ENCODE measurements around the gene OR4D11.
"Not testable (repeated sequence)": the region's sequence is repeated elsewhere in the genome, so short reads cannot be mapped to it uniquely, and the experiment has no call there.

OR4D11 gene

GRCh38 chr11:59532620-59533019 lies 29.2 kb downstream of the OR4D11 start:
- H3K36me3 ChIP-seq (ENCODE audit: control insufficient read depth, insufficient read depth, low read length): no peaks in the 10 kb centered on the region
- TF ChIP-seq CTCF (IDR thresholded peaks at IDR 0.05): no peak

GRCh38 chr11:59534676-59535075 lies 31.3 kb downstream of the OR4D11 start:
- Histone ChIP-seq H3K4me1 (peaks cover 4% of the 10 kb centered on the region), H3K4me2 (ENCODE audit: low read length) (no peak overlapping the region), H3K36me3 (ENCODE audit: control insufficient read depth, insufficient read depth, low read length) (no peaks in the 10 kb centered on the region), H3K9ac (no peak overlapping the region), H3K79me2 (no peaks in the 10 kb centered on the region), H3K9me3 (ENCODE audit: control insufficient read depth, low read length) (no peaks in the 10 kb centered on the region), H3K27me3 (ENCODE audit: control insufficient read depth, insufficient read depth, low read length) (no peaks in the 10 kb centered on the region), H3K27ac (no peak overlapping the region), H2AFZ (no peak overlapping the region), H3K4me3 (ENCODE audit: low read depth, low read length) (no peak overlapping the region)
- no peak for TF ChIP-seq CTCF (IDR thresholded peaks at IDR 0.05)

More at GRCh38 chr11:59532620-59533019, 29.2 kb downstream of the OR4D11 start:
- Histone ChIP-seq H3K4me1 (peaks cover under 1% of the 10 kb centered on the region), H3K27me3 (ENCODE audit: control insufficient read depth, insufficient read depth, low read length) (no peaks in the 10 kb centered on the region), H3K9ac (no peak overlapping the region), H3K9me3 (ENCODE audit: control insufficient read depth, low read length) (no peaks in the 10 kb centered on the region), H2AFZ (no peak overlapping the region), H3K79me2 (no peaks in the 10 kb centered on the region), H3K4me2 (ENCODE audit: low read length) (no peak overlapping the region), H3K4me3 (ENCODE audit: low read depth, low read length) (no peak overlapping the region), H3K27ac (no peak overlapping the region)

GRCh38 chr11:59542142-59542810 lies 38.9 kb downstream of the OR4D11 start:
- no peaks in the 10 kb centered on the region for H3K36me3 ChIP-seq (ENCODE audit: control insufficient read depth, insufficient read depth, low read length)
- peak overlapping the region; percentile 46 for H2AFZ ChIP-seq
- H3K4me2 ChIP-seq (ENCODE audit: low read length): no peak overlapping the region
- peak overlapping the region; percentile 36 for H3K27ac ChIP-seq
- H3K4me1 ChIP-seq: peaks cover 6% of the 10 kb centered on the region
- no peak for TF ChIP-seq CTCF (IDR thresholded peaks at IDR 0.05)
- no peaks in the 10 kb centered on the region for H3K9me3 ChIP-seq (ENCODE audit: control insufficient read depth, low read length)
- H3K27me3 ChIP-seq (ENCODE audit: control insufficient read depth, insufficient read depth, low read length): no peaks in the 10 kb centered on the region
- H3K79me2 ChIP-seq: no peaks in the 10 kb centered on the region
- no peak overlapping the region for H3K4me3 ChIP-seq (ENCODE audit: low read depth, low read length)
- no peak overlapping the region for H3K9ac ChIP-seq

- not testable (repeated sequence) for H3K36me3 ChIP-seq (ENCODE audit: control insufficient read depth, insufficient read depth, low read length); H2AFZ ChIP-seq; H3K79me2 ChIP-seq; H3K4me3 ChIP-seq (ENCODE audit: low read depth, low read length); H3K4me1 ChIP-seq; H3K9ac ChIP-seq; H3K4me2 ChIP-seq (ENCODE audit: low read length); H3K27ac ChIP-seq; H3K9me3 ChIP-seq (ENCODE audit: control insufficient read depth, low read length); H3K27me3 ChIP-seq (ENCODE audit: control insufficient read depth, insufficient read depth, low read length)
These were observed 40.3 kb downstream of the OR4D11 start for GRCh38 chr11:59543713-59544112.

GRCh38 chr11:59544869-59545178 lies 41.4 kb downstream of the OR4D11 start:
- no peak for TF ChIP-seq CTCF (IDR thresholded peaks at IDR 0.05)
- Histone ChIP-seq H3K36me3 (ENCODE audit: control insufficient read depth, insufficient read depth, low read length) (no peaks in the 10 kb centered on the region), H3K4me2 (ENCODE audit: low read length) (no peak overlapping the region), H3K79me2 (no peaks in the 10 kb centered on the region), H3K27me3 (ENCODE audit: control insufficient read depth, insufficient read depth, low read length) (no peaks in the 10 kb centered on the region), H3K4me3 (ENCODE audit: low read depth, low read length) (no peak overlapping the region), H3K9me3 (ENCODE audit: control insufficient read depth, low read length) (no peaks in the 10 kb centered on the region), H3K9ac (no peak overlapping the region), H3K27ac (no peak overlapping the region), H3K4me1 (peaks cover 2% of the 10 kb centered on the region), H2AFZ (no peak overlapping the region)
